SK-MEL-5 (cell line): ENCODE data around the gene ACSM4. TPM values are rescaled to one million over a fixed set of nuclear protein-coding genes. Genes with fewer than 3 reads are reported as not detected.

ENCODE experiments used
- DNase-seq: peaks from one replicate; pipeline ENCODE4 v3.0.0-alpha.2; 2016; ENCODE audit warnings: low read depth, low spot score
- in situ Hi-C: cut with HindIII; loops from 2 replicates; pipeline ENCODE4 v1.10.0; 2016; ENCODE audit warnings: low sequenced_read_pairs, high pct_unique_total_duplicates, low pct_unique_long_range_greater_than_20kb
- total RNA-seq: library from RNA; depleted of rRNA; stranded (reverse); fragments of >200 nt; shearing (Covaris generic); gene quantifications from 2 replicates; pipeline ENCODE4 v1.2.3, GENCODE V29; 2014; rRNA removed

The ACSM4 gene
- total RNA-seq, 1 experiment from 2014 or later = not detected

DNA sequence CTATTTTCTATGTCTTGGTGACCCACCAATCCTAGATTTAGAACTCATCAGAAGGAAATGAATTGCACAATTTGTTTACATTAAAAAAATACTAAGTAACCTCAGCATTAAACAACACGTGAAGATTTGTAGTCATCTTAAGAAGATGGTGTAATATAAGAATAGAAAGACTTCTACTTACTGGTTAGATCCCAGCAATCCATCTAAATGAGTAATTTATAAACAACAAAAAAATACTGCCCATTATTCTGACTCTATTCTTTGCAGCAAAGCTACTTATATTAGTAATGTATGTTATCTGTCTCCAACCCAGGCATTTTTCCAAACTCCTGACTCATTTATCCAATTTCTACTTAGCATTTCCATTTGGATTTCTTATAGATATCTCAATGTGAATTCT, 72.3 kb downstream of the ACSM4 start:
- DNase-seq = no peak
- in situ Hi-C loops = no loop called here

Other genes starting within 250 kb of the ACSM4 start
- 3.3 and 3.6 TPM in 2 replicates for gene C1S, start 243.4 kb upstream of the ACSM4 start, total RNA-seq
- gene C1R, start 211.6 kb upstream of the ACSM4 start, total RNA-seq = 2.0 and 2.5 TPM in 2 replicates
- gene C1RL, start 194.9 kb upstream of the ACSM4 start, total RNA-seq = 1.9 and 3.8 TPM in 2 replicates
- gene RBP5, start 175.2 kb upstream of the ACSM4 start, total RNA-seq = not detected in 2 replicates
- gene CLSTN3, start 173.7 kb upstream of the ACSM4 start, total RNA-seq = 1.0 TPM in 2 replicates
- 23.7 and 27.5 TPM in 2 replicates for gene PEX5, start 114.4 kb upstream of the ACSM4 start, total RNA-seq
- gene CD163L1, start 140.1 kb downstream of the ACSM4 start, total RNA-seq = not detected in 2 replicates
- not detected in 2 replicates for gene CD163, start 199.7 kb downstream of the ACSM4 start, total RNA-seq